Mesodermal cell (in vitro differentiated cells): ENCODE measurements around the gene MPPED1.

ENCODE experiments used
- H3K27ac ChIP-seq: 2 replicates; pipeline ENCODE4 v1.7.0; 2013; ENCODE audit warnings: mild to moderate bottlenecking, low read depth, low read length, moderate library complexity; ENCODE audit not compliant: severe bottlenecking
- H3K36me3 ChIP-seq: 2 replicates; pipeline ENCODE4 v1.7.1; 2013; ENCODE audit warnings: mild to moderate bottlenecking, low read length, moderate library complexity; ENCODE audit not compliant: control insufficient read depth, insufficient read depth
- H3K4me1 ChIP-seq: one replicate; pipeline ENCODE4 v1.7.1; 2013; ENCODE audit warnings: mild to moderate bottlenecking, low read length; ENCODE audit not compliant: insufficient read depth, control insufficient read depth, poor library complexity, severe bottlenecking
- H3K4me3 ChIP-seq: 2 replicates; pipeline ENCODE4 v1.7.0; 2013; ENCODE audit warnings: low read length, control low read depth, mild to moderate bottlenecking; ENCODE audit not compliant: insufficient read depth, poor library complexity, severe bottlenecking; ENCODE audit errors: extremely low read depth
- H3K9me3 ChIP-seq: 2 replicates; pipeline ENCODE4 v1.7.1; 2013; ENCODE audit warnings: mild to moderate bottlenecking, low read length, moderate library complexity; ENCODE audit not compliant: control insufficient read depth
- WGBS, 2 experiments: methylation state at CpG; one replicate each; pipeline ENCODE4 v1.1.5; 2013; ENCODE audit warnings: missing lambda C conversion rate in 2 of 2; ENCODE audit not compliant: insufficient coverage in 2 of 2; 5-methylcytosine and 5-hydroxymethylcytosine counted together

MPPED1 gene

DNA sequence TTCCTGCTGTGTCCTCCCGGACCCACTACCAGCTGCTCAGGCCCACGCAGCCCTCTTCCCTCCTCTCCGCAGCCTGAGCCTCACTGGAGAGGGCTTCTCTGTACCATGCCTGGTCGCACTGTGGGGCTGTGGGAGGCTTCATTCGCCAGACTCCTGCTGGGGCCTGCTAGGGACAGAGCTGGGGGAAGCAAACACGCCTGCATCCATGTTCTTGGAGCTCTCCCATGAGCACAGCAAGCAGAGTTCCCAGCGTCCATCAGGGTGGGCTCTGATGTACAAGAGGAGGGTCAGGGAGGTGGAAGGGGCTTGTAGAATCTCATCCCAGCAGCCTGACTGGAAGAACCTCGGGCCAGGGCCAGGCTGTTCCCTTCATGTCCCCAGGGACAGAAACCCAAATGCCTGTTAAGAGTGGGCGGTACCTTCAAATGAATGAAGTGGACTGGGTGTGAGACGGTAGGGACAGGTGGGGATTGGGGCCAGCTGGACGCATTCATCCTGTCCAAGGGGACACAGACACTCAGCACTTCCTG lies 59.9 kb downstream of the MPPED1 start:
- Histone ChIP-seq H3K27ac (no peak overlapping the region), H3K4me1 (no peaks in the 10 kb centered on the region), H3K9me3 (no peaks in the 10 kb centered on the region), H3K36me3 (no peaks in the 10 kb centered on the region), H3K4me3 (no peak overlapping the region)
- 80 to 91% methylated on average over 7 to 8 of the region's 11 CpGs for WGBS, 2 experiments

DNA sequence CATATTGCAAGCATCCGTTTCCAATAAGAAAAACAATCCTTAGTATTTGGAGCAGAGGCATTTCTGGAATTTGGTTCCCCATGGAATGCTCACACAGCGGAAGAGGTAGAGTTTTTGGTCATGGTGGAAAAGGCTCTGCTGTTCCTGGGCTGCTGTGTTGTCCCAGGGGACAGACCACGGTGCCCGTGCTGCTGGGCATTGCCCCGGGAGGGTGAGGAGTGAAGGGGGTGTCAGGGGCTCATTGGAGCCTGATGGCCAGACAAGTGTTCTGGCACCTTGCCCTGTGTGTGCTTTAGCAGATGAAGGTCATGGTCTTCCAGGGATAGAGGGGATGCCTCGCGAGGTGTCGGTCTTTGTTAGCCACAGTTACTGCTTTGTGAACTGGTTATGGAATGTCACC lies 61.2 kb downstream of the MPPED1 start:
- H3K27ac ChIP-seq: no peak overlapping the region
- no peaks in the 10 kb centered on the region for H3K36me3 ChIP-seq
- 88 to 94% methylated on average over 5 to 8 of the region's 8 CpGs for WGBS, 2 experiments
- H3K4me1 ChIP-seq: no peaks in the 10 kb centered on the region
- H3K4me3 ChIP-seq: no peak overlapping the region
- H3K9me3 ChIP-seq: no peaks in the 10 kb centered on the region

DNA sequence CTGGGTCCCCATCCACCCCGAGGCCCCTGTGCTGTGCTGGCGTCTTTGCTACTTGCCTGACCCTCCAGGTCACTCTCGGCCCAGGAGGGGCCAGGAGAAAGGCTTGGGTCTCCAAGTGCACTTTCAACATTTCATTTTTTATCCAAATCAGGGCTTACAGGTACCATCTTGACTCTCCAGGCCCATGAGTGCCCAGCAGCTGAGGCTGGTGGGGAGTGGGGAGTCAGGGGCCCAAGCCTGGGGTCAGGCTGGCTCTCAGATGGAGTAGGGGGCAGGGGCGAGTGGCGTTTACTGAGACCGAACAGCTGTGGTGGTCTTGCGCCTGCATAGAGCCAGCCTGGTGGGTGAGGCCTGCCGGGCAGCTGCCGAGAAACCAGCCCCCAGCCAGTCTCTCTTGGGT lies 61.6 kb downstream of the MPPED1 start:
- no peaks in the 10 kb centered on the region for H3K36me3 ChIP-seq
- no peaks in the 10 kb centered on the region for H3K4me1 ChIP-seq
- H3K4me3 ChIP-seq: no peak overlapping the region
- H3K27ac ChIP-seq: no peak overlapping the region
- 83 to 84% methylated on average over 8 of the region's 9 CpGs for WGBS, 2 experiments
- no peaks in the 10 kb centered on the region for H3K9me3 ChIP-seq

DNA sequence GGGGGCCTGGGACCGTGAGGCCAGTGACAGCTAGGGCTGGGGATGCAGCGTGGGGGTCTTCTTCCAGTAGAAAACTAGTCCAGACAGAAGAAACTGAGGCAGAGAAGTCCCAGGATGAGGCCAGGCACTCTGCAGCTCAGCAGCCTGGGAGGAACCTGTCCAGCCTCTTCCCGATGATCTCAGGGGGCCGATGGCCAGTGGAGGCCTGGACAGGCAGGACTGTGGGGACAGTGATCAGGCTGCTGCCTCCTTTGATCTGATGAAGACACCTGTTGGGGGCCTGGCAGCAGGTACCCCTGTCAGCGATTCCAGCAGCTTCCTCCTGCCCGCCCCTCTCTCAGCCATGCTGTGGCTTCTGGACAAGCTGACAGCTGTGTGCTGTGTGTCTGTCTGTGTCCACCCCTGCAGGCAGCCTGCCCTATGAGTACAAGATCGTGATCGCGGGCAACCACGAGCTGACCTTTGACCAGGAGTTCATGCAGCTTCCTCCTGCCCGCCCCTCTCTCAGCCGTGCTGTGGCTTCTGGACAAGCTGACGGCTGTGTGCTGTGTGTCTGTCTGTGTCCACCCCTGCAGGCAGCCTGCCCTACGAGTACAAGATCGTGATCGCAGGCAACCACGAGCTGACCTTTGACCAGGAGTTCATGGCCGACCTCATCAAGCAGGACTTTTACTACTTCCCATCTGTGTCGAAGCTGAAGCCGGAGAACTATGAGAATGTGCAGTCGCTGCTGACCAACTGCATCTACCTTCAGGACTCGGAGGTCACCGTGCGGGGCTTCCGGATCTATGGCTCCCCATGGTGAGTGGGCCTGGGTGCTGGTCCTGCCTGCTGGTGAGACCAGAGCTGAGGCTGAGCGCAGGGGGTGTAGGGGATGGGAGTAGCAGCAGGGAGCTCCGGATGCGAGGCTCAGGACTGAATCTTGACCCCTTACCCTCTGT lies 62.6 kb downstream of the MPPED1 start:
- Histone ChIP-seq H3K36me3 (no peaks in the 10 kb centered on the region), H3K9me3 (no peaks in the 10 kb centered on the region), H3K27ac (no peak overlapping the region), H3K4me1 (no peaks in the 10 kb centered on the region), H3K4me3 (no peak overlapping the region)
- 83 to 86% methylated on average over 27 of the region's 28 CpGs for WGBS, 2 experiments

DNA sequence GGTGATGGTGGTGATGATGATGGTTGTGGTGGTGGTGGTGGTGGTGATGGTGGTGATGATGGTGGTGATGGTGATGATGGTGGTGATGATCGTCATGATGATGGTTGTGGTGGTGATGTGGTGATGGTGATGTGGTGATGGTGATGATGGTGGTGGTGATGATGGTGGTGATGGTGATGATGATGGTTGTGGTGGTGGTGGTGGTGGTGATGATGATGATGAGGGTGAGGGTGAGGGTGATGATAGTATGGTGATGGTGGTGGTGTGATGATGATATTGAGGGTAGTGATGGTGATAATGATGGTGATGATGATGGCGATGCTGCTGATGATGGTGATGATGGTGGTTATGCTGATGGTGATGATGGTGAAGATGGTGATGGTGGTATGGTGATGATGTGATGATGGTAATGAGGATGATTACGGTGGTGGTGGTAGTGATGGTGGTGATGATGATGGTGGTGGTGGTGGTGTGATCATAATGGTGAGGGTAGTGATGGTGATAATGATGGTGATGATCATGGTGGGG lies 63.8 kb downstream of the MPPED1 start:
- 93 to 94% methylated on average over 3 of the region's 3 CpGs for WGBS, 2 experiments
- Histone ChIP-seq H3K4me1 (no peaks in the 10 kb centered on the region), H3K4me3 (no peak overlapping the region), H3K36me3 (no peaks in the 10 kb centered on the region), H3K27ac (no peak overlapping the region), H3K9me3 (no peaks in the 10 kb centered on the region)

DNA sequence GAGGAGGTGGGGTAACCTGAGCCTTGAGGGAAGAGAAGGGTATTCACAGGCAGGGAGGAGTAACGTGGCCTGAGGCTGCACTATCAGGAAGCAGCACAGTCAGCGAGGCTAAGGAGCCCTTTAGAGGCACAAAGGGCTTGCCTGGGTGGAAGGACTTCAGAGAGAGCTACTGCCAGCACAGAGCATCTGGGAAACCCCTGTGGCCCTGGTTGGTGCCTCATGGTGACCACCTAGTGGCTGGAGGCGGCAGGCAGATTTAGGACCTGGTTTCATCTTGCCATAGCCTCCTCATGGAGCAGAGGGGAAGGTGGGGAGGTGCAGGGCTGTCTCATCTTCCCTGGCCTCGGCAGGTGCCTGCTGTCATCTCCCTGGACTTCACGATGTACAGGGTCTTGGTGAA lies 64.5 kb downstream of the MPPED1 start:
- no peaks in the 10 kb centered on the region for H3K4me1 ChIP-seq
- WGBS, 2 experiments: 44% methylated on average over 2 to 4 of the region's 5 CpGs
- no peak overlapping the region for H3K27ac ChIP-seq
- H3K9me3 ChIP-seq: no peaks in the 10 kb centered on the region
- no peak overlapping the region for H3K4me3 ChIP-seq
- H3K36me3 ChIP-seq: no peaks in the 10 kb centered on the region

DNA sequence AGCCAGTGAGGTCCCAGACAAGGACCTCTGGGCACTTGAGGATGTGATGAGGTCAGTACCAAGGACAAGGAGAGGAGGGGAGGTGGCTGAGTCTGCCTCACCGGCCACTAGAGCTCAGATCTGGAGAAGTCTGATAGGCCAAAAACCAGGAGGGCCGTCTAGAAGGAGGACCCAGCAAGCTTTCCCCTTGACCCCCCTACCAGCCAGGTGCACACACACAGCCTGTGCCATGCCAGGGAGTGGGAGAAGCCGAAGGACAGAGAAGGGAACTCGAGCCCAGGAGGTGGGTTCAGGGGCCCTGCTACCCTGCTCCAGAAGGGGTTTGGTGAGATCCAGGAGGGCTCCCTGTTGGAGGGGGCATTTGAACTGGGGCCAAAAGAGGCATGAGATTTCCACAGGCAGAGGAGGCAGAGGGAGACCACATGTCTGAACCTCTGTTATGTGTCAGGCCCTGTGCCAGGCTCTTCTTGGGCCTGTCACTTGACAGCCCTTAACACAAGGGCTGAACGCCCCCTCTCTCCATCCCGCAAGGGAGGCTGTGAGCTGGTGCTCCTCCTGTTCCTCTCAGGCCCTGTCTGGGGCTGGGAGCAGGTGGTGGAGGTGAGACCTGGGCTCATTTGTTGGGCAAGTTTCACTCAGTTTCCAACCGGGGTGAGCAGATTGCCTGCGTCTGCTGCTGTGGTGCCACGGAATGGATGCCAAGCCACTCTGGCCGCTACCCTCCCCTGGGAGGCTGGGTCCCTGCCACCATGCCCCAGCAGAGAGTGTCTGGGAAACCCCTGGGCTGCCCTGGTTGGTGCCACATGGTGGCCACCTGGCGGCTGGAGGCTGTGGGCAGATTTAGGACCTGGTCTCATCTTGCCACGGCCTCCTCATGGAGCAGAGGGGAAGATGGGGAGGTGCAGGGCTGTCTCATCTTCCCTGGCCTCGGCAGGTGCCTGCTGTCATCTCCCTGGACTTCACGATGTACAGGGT lies 65.2 kb downstream of the MPPED1 start:
- no peak overlapping the region for H3K27ac ChIP-seq
- H3K9me3 ChIP-seq: no peaks in the 10 kb centered on the region
- H3K4me1 ChIP-seq: no peaks in the 10 kb centered on the region
- WGBS, 2 experiments: 75 to 86% methylated on average over 7 to 11 of the region's 14 CpGs
- H3K36me3 ChIP-seq: no peaks in the 10 kb centered on the region
- no peak overlapping the region for H3K4me3 ChIP-seq

DNA sequence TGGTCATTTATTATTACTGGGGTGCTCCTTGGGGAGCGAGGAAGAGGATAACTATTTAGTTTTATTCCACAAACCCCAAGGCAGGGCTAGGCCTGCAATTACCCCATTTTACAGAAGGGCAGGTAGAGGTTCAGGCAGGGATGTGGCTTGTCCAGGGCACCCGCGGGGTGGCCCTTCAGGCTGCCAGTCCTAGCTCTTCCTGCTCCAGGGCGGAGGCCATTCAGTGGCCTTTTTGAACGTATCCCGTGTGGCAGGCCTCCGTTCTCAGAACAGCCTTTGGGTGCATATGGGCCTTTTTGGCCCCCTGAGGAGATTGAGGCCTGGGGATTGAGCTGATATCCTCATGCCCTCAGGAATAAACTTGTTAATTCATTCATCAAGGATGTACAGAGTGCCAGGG lies 66.2 kb downstream of the MPPED1 start:
- Histone ChIP-seq H3K36me3 (no peaks in the 10 kb centered on the region), H3K9me3 (no peaks in the 10 kb centered on the region), H3K27ac (no peak overlapping the region), H3K4me1 (no peaks in the 10 kb centered on the region), H3K4me3 (no peak overlapping the region)
- 89 to 95% methylated on average over 6 of the region's 7 CpGs for WGBS, 2 experiments

DNA sequence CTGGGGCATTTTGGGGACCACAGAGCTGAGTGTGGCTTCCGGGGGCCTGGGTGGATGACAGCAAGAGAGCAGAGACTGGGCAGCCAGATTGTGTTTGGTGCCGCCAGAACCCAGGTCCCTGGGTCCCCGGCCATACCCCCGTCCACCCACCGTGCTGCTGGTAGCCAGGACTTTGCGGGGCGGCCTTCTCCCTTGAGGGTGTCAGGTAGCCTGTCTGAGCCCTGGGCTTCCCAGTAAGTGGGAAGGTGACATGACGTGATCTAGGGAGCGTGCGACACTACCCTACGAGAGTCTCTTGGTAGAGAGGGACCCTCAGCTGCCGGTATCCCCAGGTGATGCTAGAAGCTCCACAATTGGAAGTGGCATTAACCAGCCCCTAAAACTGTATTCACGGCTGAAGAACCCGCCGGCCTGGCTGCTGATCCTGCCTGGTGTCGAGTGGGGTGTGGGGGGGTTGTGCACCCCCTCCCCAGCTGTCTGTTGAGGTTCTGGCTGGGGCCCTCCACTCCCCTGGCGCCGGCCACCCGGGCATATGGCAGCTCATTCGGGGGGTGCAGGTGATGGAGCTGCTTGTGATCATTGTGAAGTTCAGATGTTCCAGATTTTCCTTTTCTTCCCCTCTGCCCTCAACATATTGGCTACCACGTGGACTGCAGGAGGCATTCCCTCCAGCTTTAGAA lies 66.9 kb downstream of the MPPED1 start:
- Histone ChIP-seq H3K36me3 (no peaks in the 10 kb centered on the region), H3K27ac (no peak overlapping the region), H3K4me1 (no peaks in the 10 kb centered on the region), H3K9me3 (no peaks in the 10 kb centered on the region), H3K4me3 (no peak overlapping the region)
- 91 to 96% methylated on average over 16 to 20 of the region's 21 CpGs for WGBS, 2 experiments
